Cardiac fibroblast (primary cell): Measurements from ENCODE around the gene LCOR.

Source experiments
- DNase-seq, 2 donors: peaks; one replicate each; pipeline versions ENCODE4 v3.0.0 to v3.0.0-alpha.2; 2010; ENCODE audit warnings: low read depth in 2 of 2
- H3K4me3 ChIP-seq, 2 donors: replicated peaks in 1 of 2; 1 replicate in 1 of 2; 2 replicates in 1 of 2; pipeline ENCODE4 v1.5.1; 2011; ENCODE audit warnings: low read depth in 2 of 2, low read length in 2 of 2, mild to moderate bottlenecking in 2 of 2, moderate library complexity in 1 of 2
- TF ChIP-seq, protein P1 (sequence below): IDR thresholded peaks from one replicate; pipeline ENCODE4 v1.5.1; 2011; ENCODE audit warnings: low read depth, mild to moderate bottlenecking, low read length, inconsistent platforms

The LCOR gene

DNA sequence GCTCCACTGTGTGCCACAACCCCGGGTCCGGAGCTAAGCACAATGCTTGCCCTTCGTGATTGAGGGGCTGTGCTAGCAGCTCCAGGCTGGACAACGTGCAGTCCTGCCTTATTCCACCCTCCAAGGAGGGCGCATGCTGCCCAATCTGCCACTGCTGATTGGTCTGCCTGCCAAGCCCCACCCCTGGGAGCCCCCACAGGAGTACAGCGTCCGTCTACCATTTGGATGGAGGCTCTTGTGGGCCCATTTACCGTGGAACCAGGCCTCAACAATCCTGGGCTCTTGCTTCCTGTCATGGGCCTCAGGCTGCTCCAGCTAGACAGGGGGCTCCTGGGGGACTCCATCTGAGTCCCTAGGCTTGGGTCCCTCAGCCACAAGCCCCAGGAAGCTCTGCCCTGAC lies 180.4 kb downstream of the LCOR start:
- DNase-seq, result no peak
- TF ChIP-seq, protein P1, sequence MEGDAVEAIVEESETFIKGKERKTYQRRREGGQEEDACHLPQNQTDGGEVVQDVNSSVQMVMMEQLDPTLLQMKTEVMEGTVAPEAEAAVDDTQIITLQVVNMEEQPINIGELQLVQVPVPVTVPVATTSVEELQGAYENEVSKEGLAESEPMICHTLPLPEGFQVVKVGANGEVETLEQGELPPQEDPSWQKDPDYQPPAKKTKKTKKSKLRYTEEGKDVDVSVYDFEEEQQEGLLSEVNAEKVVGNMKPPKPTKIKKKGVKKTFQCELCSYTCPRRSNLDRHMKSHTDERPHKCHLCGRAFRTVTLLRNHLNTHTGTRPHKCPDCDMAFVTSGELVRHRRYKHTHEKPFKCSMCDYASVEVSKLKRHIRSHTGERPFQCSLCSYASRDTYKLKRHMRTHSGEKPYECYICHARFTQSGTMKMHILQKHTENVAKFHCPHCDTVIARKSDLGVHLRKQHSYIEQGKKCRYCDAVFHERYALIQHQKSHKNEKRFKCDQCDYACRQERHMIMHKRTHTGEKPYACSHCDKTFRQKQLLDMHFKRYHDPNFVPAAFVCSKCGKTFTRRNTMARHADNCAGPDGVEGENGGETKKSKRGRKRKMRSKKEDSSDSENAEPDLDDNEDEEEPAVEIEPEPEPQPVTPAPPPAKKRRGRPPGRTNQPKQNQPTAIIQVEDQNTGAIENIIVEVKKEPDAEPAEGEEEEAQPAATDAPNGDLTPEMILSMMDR, result no peak
- no peak overlapping the region for H3K4me3 ChIP-seq

DNA sequence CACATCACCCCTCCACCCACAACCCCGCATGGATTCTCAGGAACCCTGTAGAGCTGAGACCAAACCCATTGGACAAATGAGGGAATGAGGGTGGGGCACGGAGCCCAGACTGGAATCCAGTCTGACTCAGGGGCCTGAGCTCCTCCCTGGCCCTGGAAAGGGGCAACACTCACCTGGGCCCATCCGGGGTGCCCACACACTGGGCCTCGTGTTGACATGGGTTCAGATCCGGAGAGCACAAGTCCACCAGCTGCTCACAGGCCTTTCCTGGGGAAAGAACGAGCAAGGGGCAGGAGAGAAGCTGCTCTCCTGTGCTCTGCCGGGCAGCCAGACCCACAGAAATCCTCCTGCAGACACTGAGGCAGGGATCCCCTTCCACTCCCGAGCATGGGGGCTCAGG lies 181.5 kb downstream of the LCOR start:
- no peak for DNase-seq
- TF ChIP-seq, protein P1, result no peak
- no peak overlapping the region for H3K4me3 ChIP-seq

DNA sequence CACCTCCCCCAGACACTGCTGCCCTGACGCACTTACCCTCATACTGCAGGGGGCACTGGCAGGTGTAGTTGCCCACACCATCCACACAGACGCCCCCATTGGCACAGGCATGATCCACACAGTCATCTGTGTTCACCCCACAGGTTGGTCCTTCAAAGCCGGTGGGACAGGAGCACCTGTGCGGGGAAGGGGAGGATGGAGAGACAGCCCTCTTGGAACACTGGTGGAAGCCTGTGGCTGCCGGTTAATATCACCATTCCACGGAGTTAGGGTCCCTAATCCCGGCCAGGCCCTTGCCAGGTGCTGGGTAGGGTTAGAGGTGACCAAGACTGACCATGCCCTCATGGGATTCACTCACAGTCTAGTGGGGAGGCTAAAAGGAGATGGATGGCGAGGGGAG lies 181.9 kb downstream of the LCOR start:
- TF ChIP-seq, protein P1, result no peak
- DNase-seq, result no peak

DNA sequence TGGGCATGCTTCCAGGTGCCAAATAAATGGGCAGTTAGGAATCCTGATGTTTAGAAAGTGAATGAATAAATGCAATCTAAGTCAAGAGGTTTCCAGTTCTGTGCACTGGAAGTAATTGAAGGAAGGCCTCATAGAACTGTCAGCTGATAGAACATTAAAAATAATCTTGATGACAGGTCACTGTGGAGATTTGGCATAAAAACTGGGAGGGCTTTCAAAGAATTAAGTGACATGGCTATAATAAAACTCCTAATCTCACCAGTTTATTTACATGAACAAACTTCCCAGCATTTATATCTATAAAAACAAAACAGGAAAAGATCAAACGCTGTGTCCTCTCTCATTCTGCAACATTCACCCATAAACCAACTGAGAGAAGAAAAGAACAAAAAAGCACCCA lies 183.1 kb downstream of the LCOR start:
- DNase-seq, result no peak
- H3K4me3 ChIP-seq, result no peak overlapping the region
- TF ChIP-seq, protein P1, result no peak

More for the DNA sequence above, 181.9 kb downstream of the LCOR start:
- no peak overlapping the region for H3K4me3 ChIP-seq

DNA sequence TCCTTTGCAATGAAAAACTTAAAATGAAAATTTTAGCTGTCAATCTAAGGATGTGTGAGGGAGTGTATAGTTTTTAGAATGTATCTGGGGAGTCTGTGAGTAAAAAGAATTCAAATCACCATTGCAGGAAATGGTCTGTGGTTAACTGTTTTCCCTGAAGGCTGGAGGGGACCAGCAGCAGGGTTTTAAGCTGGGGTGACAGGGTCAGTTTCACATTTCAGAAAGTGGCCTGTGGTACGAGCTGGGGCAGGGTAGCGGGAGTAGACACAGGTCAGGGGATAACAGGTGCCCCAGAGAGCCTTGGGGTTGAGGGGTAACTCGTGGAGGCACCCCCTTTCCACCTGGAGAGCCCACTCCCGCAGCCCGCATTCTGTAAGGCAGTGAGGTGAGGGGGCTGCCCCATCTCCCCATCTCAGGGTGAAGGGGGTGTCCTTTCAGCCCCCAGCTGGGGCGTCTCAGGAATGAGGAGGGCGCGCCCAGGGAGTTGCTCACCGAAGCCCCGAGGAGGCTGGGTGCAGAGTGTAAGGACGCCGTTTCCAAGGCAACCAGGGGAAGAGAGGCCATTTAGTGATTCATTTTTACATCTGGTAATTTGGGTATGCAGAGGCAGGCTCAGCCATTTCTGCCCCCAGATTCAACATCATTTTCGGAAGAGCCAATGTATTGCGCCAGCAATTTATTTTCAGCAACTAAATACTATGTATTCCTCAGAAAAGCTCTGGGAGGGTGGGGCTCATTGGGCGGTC lies 184.8 kb downstream of the LCOR start:
- no peak overlapping the region for H3K4me3 ChIP-seq
- no peak for DNase-seq
- TF ChIP-seq, protein P1, result no peak

DNA sequence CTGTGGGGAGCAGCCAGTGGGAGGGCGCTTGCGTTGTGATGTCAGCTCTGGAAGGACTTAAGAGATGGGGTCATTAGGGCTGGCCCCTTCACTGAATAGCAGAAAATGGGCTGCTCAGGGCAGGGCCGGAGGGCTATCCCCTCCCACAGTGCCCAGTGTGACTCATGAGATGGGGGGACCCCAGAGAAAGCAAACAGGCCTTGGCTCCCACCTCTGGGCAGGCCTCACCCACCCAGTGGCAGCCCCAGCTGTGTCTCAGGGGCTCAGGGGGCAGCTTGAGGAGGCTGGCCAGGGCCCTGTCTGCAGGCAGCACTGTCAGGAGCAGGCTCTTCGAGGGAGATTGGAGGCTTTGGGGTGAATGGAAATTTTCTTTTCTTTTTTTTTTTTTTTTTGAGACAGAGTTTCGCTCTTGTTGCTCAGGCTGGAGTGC lies 185.4 kb downstream of the LCOR start:
- H3K4me3 ChIP-seq, result no peak overlapping the region
- no peak for DNase-seq
- TF ChIP-seq, protein P1, result no peak
